GM23338 (cell line): ENCODE results near the gene ZNF664. TPM values are rescaled to one million over a fixed set of nuclear protein-coding genes. Genes with fewer than 3 reads are reported as not detected.

ENCODE experiments used
- ATAC-seq: fragments of 200-7000 bp; cut with Tn5 transposase; 3 replicates; pipeline ENCODE4 v1.9.1; 2020
- DNase-seq: peaks from one replicate; pipeline ENCODE4 v3.0.0-alpha.2; 2015; ENCODE audit warnings: low spot score
- H2AFZ ChIP-seq: fragments of 200-600 bp; sonication (generic); 2 replicates; pipeline ENCODE4 v1.8.0; 2016; ENCODE audit warnings: antibody characterized with exemption, mild to moderate bottlenecking, moderate library complexity
- H3F3A ChIP-seq: fragments of 200-600 bp; sonication (generic); replicated peaks from 2 replicates; pipeline ENCODE4 v1.8.0; 2017; ENCODE audit warnings: antibody characterized with exemption, mixed run types, low read depth
- H3K27ac ChIP-seq: fragments of 200-600 bp; sonication (generic); 2 replicates; pipeline ENCODE4 v1.6.1; 2016; ENCODE audit warnings: low read depth
- H3K27me3 ChIP-seq: fragments of 200-600 bp; sonication (generic); 2 replicates; pipeline ENCODE4 v1.8.0; 2016; ENCODE audit warnings: mild to moderate bottlenecking, mixed run types, moderate library complexity; ENCODE audit not compliant: insufficient read depth
- H3K36me3 ChIP-seq: fragments of 200-600 bp; sonication (generic); 2 replicates; pipeline ENCODE4 v1.8.0; 2016; ENCODE audit warnings: mild to moderate bottlenecking; ENCODE audit not compliant: insufficient read depth
- H3K4me1 ChIP-seq: fragments of 200-600 bp; sonication (generic); 2 replicates; pipeline ENCODE4 v1.8.0; 2016; ENCODE audit warnings: mild to moderate bottlenecking, moderate library complexity; ENCODE audit not compliant: insufficient read depth
- H3K4me2 ChIP-seq: fragments of 200-600 bp; sonication (generic); 2 replicates; pipeline ENCODE4 v1.7.1; 2017; ENCODE audit warnings: mixed run types
- H3K4me3 ChIP-seq: fragments of 200-600 bp; sonication (generic); 2 replicates; pipeline ENCODE4 v1.6.1; 2016; ENCODE audit warnings: mixed run types
- H3K79me2 ChIP-seq: fragments of 200-600 bp; sonication (generic); replicated peaks from 2 replicates; pipeline ENCODE4 v1.8.0; 2017; ENCODE audit warnings: mild to moderate bottlenecking; ENCODE audit not compliant: insufficient read depth
- H3K9me2 ChIP-seq: fragments of 200-600 bp; sonication (generic); 2 replicates; pipeline ENCODE4 v1.8.0; 2017; ENCODE audit not compliant: insufficient read depth
- H4K20me1 ChIP-seq: fragments of 200-600 bp; sonication (generic); replicated peaks from 2 replicates; pipeline ENCODE4 v1.8.0; 2017; ENCODE audit warnings: mild to moderate bottlenecking; ENCODE audit not compliant: insufficient read depth
- H3K27ac Mint-ChIP-seq: 2 replicates; pipeline ENCODE4 v1.8.0; 2020; ENCODE audit warnings: inconsistent platforms, mild to moderate bottlenecking, moderate library complexity, mixed read lengths
- H3K27me3 Mint-ChIP-seq: 3 replicates; pipeline ENCODE4 v1.8.0; 2022; ENCODE audit warnings: low read depth, mild to moderate bottlenecking, moderate library complexity, mixed read lengths, inconsistent platforms; ENCODE audit not compliant: insufficient read depth, poor library complexity
- H3K36me3 Mint-ChIP-seq: 3 replicates; pipeline ENCODE4 v1.8.0; 2021; ENCODE audit warnings: low read depth, mild to moderate bottlenecking, inconsistent platforms, moderate library complexity, mixed read lengths
- H3K4me1 Mint-ChIP-seq: 3 replicates; pipeline ENCODE4 v1.8.0; 2020; ENCODE audit warnings: mild to moderate bottlenecking, inconsistent platforms, mixed read lengths
- H3K4me3 Mint-ChIP-seq: 3 replicates; pipeline ENCODE4 v1.8.0; 2021; ENCODE audit warnings: moderate library complexity, mild to moderate bottlenecking, inconsistent platforms, mixed read lengths
- H3K9me3 Mint-ChIP-seq: 3 replicates; pipeline ENCODE4 v1.8.0; 2020; ENCODE audit warnings: moderate library complexity, mild to moderate bottlenecking, inconsistent platforms, mixed read lengths
- CREB1 ChIP-seq: fragments of 250-450 bp; sonication (Bioruptor Pico); IDR thresholded peaks from 2 replicates; pipeline ENCODE4 v1.5.0; 2020; ENCODE audit warnings: low read depth, mild to moderate bottlenecking, moderate library complexity
- ETS1 ChIP-seq: IDR thresholded peaks from 2 replicates; pipeline ENCODE4 v1.6.1; 2016; ENCODE audit warnings: antibody characterized with exemption
- EZH2 ChIP-seq: fragments of 200-600 bp; sonication (generic); IDR thresholded peaks from one replicate; pipeline ENCODE4 v1.8.0; 2017; ENCODE audit warnings: antibody characterized with exemption, mild to moderate bottlenecking, low read depth; ENCODE audit not compliant: unreplicated experiment
- EZH2phosphoT487 ChIP-seq: fragments of 200-600 bp; sonication (generic); IDR thresholded peaks from one replicate; pipeline ENCODE4 v1.8.1; 2018; ENCODE audit warnings: antibody characterized with exemption; ENCODE audit not compliant: unreplicated experiment
- JUNB ChIP-seq: IDR thresholded peaks from one replicate; pipeline ENCODE4 v1.6.1; 2016; ENCODE audit warnings: antibody characterized with exemption; ENCODE audit not compliant: unreplicated experiment
- NANOG ChIP-seq: IDR thresholded peaks from 2 replicates; pipeline ENCODE4 v1.6.1; 2016; ENCODE audit warnings: antibody characterized with exemption, borderline replicate concordance
- POLR2AphosphoS5 ChIP-seq: IDR thresholded peaks from 2 replicates; pipeline ENCODE4 v1.6.1; 2016; ENCODE audit warnings: antibody characterized with exemption, low read depth
- ZNF114 ChIP-seq: fragments of 250-450 bp; sonication (Bioruptor Pico); IDR thresholded peaks from 2 replicates; pipeline ENCODE4 v1.5.0; 2020; ENCODE audit warnings: mild to moderate bottlenecking, moderate library complexity
- ZNF331 ChIP-seq: fragments of 250-450 bp; sonication (Bioruptor Pico); IDR thresholded peaks from 2 replicates; pipeline ENCODE4 v1.5.0; 2020; ENCODE audit warnings: low read depth, mild to moderate bottlenecking, moderate library complexity
- polyA plus RNA-seq: library from polyadenylated mRNA; unstranded; fragments of >200 nt; fragmentation: Nextera tagmentation; extraction: Ambion mirVana; gene quantifications from 2 replicates; pipeline ENCODE4 v1.2.1, GENCODE V29; 2016
- total RNA-seq: library from RNA; depleted of rRNA; stranded (reverse); fragments of >200 nt; shearing (Covaris generic); gene quantifications from 2 replicates; pipeline ENCODE4 v1.2.3, GENCODE V29; 2014
- TF ChIP-seq, protein P1 (sequence below): IDR thresholded peaks from one replicate; pipeline ENCODE4 v1.6.1; 2018; ENCODE audit warnings: antibody characterized with exemption; ENCODE audit not compliant: unreplicated experiment
- TF ChIP-seq, protein P2 (sequence below): fragments of 250-450 bp; sonication (Bioruptor Pico); IDR thresholded peaks from 2 replicates; pipeline ENCODE4 v1.5.0; 2020; ENCODE audit warnings: mild to moderate bottlenecking, moderate library complexity

The ZNF664 gene
- total and polyA plus RNA-seq, 2 experiments from 2014 or later, result 8.1 to 35.2 TPM

DNA sequence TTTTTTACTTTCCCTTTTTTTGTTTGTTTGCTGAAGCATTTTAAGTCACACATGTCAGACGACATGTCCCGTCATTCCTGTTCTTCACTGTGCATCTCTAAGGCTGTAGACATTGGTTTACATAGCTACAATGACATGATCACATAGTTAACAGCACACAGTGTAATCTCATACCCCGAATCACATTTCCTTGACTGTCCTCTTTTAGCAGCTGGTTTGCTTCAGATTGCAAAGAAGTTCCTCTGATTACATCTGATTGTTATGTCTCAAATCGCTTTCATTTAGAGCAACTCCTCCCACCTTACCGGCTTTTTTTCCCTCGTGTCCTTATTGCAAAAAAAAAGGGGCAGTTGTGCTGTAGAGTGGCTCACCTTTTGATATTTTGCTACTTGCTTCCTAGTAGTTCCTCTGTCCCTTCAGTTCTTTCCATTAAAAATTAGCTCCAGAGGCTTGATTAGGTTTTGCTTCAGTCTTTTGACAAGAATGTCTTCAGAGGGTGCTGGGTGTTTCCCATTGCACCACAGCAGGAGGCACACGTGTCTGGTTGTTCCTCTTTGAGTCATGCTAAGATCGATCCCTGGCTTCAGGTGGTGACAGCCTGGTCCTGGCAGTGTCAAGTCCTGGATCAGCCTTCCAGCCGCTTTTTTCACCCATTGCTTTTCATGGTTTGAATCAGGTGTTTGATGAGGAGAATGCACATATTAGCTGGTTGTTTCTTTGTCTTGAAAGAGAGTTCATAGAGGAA, 35.0 kb downstream of the ZNF664 start:
- Histone ChIP-seq H3K27ac (no peak overlapping the region), H3K79me2 (no peaks in the 10 kb centered on the region), H3K4me2 (no peak overlapping the region), H4K20me1 (peaks cover 8% of the 10 kb centered on the region; the same call in 1 of the 2 replicates), H3K4me1 (no peaks in the 10 kb centered on the region; the same call in 1 of the 2 replicates), H3K27me3 (no peaks in the 10 kb centered on the region), H3F3A (no peaks in the 10 kb centered on the region), H3K9me2 (no peaks in the 10 kb centered on the region), H3K4me3 (no peak overlapping the region), H3K36me3 (peaks cover 3% of the 10 kb centered on the region; the same call in 1 of the 2 replicates), H2AFZ (no peak overlapping the region)
- Mint-ChIP-seq H3K27ac (no peak overlapping the region), H3K4me1 (peaks cover 20% of the 10 kb centered on the region), H3K4me3 (no peak overlapping the region), H3K36me3 (peaks cover 19% of the 10 kb centered on the region; the same call in 2 of the 3 replicates), H3K27me3 (peaks cover 3% of the 10 kb centered on the region), H3K9me3 (no peaks in the 10 kb centered on the region)
- no peak for ATAC-seq
- no peak for DNase-seq
- TF ChIP-seq JUNB (no peak), ZNF331 (CRISPR knock-in tag) (no peak), EZH2phosphoT487 (no peak), EZH2 (no peak), ZNF114 (CRISPR knock-in tag) (no peak), NANOG (no peak), ETS1 (no peak), POLR2AphosphoS5 (no peak), CREB1 (CRISPR knock-in tag) (no peak)
- TF ChIP-seq, protein P1, sequence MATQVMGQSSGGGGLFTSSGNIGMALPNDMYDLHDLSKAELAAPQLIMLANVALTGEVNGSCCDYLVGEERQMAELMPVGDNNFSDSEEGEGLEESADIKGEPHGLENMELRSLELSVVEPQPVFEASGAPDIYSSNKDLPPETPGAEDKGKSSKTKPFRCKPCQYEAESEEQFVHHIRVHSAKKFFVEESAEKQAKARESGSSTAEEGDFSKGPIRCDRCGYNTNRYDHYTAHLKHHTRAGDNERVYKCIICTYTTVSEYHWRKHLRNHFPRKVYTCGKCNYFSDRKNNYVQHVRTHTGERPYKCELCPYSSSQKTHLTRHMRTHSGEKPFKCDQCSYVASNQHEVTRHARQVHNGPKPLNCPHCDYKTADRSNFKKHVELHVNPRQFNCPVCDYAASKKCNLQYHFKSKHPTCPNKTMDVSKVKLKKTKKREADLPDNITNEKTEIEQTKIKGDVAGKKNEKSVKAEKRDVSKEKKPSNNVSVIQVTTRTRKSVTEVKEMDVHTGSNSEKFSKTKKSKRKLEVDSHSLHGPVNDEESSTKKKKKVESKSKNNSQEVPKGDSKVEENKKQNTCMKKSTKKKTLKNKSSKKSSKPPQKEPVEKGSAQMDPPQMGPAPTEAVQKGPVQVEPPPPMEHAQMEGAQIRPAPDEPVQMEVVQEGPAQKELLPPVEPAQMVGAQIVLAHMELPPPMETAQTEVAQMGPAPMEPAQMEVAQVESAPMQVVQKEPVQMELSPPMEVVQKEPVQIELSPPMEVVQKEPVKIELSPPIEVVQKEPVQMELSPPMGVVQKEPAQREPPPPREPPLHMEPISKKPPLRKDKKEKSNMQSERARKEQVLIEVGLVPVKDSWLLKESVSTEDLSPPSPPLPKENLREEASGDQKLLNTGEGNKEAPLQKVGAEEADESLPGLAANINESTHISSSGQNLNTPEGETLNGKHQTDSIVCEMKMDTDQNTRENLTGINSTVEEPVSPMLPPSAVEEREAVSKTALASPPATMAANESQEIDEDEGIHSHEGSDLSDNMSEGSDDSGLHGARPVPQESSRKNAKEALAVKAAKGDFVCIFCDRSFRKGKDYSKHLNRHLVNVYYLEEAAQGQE, result no peak
- TF ChIP-seq, protein P2, sequence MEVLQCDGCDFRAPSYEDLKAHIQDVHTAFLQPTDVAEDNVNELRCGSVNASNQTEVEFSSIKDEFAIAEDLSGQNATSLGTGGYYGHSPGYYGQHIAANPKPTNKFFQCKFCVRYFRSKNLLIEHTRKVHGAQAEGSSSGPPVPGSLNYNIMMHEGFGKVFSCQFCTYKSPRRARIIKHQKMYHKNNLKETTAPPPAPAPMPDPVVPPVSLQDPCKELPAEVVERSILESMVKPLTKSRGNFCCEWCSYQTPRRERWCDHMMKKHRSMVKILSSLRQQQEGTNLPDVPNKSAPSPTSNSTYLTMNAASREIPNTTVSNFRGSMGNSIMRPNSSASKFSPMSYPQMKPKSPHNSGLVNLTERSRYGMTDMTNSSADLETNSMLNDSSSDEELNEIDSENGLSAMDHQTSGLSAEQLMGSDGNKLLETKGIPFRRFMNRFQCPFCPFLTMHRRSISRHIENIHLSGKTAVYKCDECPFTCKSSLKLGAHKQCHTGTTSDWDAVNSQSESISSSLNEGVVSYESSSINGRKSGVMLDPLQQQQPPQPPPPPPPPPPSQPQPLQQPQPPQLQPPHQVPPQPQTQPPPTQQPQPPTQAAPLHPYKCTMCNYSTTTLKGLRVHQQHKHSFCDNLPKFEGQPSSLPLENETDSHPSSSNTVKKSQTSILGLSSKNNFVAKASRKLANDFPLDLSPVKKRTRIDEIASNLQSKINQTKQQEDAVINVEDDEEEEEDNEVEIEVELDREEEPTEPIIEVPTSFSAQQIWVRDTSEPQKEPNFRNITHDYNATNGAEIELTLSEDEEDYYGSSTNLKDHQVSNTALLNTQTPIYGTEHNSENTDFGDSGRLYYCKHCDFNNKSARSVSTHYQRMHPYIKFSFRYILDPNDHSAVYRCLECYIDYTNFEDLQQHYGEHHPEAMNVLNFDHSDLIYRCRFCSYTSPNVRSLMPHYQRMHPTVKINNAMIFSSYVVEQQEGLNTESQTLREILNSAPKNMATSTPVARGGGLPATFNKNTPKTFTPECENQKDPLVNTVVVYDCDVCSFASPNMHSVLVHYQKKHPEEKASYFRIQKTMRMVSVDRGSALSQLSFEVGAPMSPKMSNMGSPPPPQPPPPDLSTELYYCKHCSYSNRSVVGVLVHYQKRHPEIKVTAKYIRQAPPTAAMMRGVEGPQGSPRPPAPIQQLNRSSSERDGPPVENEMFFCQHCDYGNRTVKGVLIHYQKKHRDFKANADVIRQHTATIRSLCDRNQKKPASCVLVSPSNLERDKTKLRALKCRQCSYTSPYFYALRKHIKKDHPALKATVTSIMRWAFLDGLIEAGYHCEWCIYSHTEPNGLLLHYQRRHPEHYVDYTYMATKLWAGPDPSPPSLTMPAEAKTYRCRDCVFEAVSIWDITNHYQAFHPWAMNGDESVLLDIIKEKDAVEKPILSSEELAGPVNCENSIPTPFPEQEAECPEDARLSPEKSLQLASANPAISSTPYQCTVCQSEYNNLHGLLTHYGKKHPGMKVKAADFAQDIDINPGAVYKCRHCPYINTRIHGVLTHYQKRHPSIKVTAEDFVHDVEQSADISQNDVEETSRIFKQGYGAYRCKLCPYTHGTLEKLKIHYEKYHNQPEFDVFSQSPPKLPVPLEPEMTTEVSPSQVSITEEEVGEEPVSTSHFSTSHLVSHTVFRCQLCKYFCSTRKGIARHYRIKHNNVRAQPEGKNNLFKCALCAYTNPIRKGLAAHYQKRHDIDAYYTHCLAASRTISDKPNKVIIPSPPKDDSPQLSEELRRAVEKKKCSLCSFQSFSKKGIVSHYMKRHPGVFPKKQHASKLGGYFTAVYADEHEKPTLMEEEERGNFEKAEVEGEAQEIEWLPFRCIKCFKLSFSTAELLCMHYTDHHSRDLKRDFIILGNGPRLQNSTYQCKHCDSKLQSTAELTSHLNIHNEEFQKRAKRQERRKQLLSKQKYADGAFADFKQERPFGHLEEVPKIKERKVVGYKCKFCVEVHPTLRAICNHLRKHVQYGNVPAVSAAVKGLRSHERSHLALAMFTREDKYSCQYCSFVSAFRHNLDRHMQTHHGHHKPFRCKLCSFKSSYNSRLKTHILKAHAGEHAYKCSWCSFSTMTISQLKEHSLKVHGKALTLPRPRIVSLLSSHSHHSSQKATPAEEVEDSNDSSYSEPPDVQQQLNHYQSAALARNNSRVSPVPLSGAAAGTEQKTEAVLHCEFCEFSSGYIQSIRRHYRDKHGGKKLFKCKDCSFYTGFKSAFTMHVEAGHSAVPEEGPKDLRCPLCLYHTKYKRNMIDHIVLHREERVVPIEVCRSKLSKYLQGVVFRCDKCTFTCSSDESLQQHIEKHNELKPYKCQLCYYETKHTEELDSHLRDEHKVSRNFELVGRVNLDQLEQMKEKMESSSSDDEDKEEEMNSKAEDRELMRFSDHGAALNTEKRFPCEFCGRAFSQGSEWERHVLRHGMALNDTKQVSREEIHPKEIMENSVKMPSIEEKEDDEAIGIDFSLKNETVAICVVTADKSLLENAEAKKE (CRISPR knock-in tag), result no peak
